ENCODE measurements around the gene PARN.
"Not testable (repeated sequence)": the region's sequence is repeated elsewhere in the genome, so short reads cannot be mapped to it uniquely, and the experiment has no call there.

The PARN gene

GRCh38 chr16:14629919-14630619, at the start of gene PARN:
PARN (minus strand) TSS chr16:14630260; CDS start chr16:14630125, 135 bp downstream.
- DNase-seq (ENCODE audit: low read depth in 1 of 2, low spot score in 1 of 2), result peak; percentile 95 to 97

DNA sequence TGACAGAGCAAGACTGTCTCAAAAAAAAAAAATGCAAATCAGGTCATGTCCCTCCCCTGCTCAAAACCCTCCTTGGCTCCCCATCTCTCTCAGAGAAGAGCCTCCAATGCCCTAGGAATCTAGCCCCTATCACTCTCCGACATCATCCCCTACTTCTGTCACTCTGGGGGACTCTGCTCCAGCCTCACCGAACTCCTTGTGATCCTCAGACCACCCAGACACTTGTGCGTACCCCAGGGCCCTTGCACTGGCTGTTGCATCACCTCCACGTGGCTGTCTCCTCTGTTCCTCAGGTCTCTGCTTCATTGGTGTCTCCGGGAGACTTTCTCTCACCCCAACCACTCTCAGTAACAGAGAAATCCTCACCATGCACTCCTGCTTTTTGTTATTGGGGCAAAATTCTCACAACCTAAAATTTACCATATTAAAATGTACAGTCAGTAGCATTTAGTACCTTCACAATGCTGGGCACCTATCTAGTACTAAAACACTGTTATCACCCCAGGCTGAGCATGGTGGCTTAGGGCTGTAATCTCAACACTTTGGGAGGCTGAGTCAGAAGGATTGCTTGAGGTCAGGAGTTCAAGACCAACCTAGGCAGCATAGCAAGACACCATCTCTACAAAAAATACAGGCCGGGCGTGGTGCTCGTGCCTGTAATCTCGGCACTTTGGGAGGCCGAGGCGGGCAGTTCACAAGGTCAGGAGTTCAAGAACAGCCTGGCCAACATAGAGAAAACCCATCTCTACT, 48.9 kb upstream of the PARN start:
- no peak for DNase-seq (ENCODE audit: low read depth in 1 of 2, low spot score in 1 of 2)

GRCh38 chr16:14677627-14678026, 47.6 kb upstream of the PARN start:
- DNase-seq (ENCODE audit: low read depth in 1 of 2, low spot score in 1 of 2), result no peak

DNA sequence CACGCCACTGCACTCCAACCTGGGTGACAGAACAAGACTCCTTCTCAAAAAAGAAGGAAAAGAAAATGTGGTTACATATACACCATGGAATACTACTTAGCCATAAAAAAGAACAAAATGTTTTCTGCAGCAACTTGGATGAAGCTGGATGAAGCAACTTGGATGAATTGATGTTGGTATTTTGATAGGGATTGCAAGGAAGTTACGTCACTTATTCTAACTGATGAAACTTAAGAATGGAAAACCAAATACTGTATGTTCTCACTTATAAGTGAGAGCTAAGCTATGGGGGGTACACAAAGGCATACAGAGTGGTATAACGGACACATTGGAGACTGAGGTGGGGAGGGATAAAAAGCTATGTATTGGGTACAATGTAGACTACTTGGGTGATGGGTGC, 46.6 kb upstream of the PARN start:
- DNase-seq (ENCODE audit: low read depth in 1 of 2, low spot score in 1 of 2), result no peak

GRCh38 chr16:14672403-14672971, 42.4 kb upstream of the PARN start:
- DNase-seq (ENCODE audit: low read depth in 1 of 2, low spot score in 1 of 2), result no peak

DNA sequence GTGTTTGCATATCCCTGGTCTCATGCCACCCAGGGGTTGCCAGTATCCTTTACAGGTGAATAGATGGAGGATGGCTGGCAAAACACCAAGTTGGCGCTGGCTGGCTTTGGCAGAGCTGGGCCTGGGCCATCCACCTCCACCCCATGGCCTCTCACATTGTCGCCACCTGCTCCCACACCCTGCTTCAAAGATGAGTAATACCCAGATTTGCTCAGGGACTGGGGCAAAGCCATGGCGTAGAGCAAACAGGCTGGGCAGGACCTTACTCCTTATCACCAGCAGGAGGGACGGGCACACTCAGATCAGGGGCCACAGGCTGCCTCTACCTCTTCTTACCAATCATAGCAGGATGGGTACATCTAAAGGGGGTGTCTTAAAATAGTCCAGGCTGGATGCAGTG, 39.7 kb upstream of the PARN start:
- no peak for DNase-seq (ENCODE audit: low read depth in 1 of 2, low spot score in 1 of 2)

GRCh38 chr16:14668556-14669223, 38.6 kb upstream of the PARN start:
- no peak for DNase-seq (ENCODE audit: low read depth in 1 of 2, low spot score in 1 of 2)

- DNase-seq (ENCODE audit: low read depth in 1 of 2, low spot score in 1 of 2), result no peak
These were observed 37.5 kb upstream of the PARN start for GRCh38 chr16:14667347-14668266.

- no peak for DNase-seq (ENCODE audit: low read depth in 1 of 2, low spot score in 1 of 2)
These were observed 28.0 kb upstream of the PARN start for GRCh38 chr16:14658063-14658462.

DNA sequence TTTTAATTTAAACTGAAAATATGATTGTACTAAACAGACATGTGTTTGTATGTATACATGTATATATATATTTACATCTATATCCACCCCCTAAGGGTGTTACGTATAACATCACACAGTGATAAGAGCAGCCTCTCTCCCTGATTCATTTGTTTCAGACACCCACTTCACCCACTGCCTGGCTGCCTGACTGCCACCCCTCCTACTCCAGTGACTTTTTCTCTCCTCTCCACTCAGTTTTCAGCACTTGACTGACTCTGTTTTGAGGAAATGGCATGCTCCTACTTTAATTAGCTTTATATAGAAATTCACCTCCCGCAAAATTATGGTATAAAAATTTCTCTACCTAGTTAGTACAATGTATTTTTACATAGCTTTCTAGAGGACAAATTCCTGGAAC, 22.7 kb upstream of the PARN start:
- DNase-seq (ENCODE audit: low read depth in 1 of 2, low spot score in 1 of 2), result no peak

DNA sequence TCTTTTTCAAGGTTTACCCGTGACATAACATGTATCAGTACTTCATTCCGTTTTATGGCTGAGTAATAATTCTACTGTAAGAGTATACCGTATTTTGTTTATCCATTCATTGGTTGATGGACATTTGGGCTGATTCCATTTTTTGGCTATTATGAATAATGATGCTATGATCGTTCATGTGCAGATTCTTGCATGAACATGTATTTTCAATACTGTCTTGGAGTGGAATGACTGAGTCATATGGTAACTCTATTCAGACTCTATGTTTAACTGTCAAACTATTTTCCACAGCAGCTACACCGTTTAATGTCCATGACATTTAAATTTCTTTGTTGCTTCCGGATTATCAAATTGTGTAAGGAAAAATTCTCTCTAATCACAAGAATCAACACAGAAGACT, 20.6 kb upstream of the PARN start:
- no peak for DNase-seq (ENCODE audit: low read depth in 1 of 2, low spot score in 1 of 2)

GRCh38 chr16:14649816-14650215, 19.8 kb upstream of the PARN start:
- DNase-seq (ENCODE audit: low read depth in 1 of 2, low spot score in 1 of 2), result no peak

DNA sequence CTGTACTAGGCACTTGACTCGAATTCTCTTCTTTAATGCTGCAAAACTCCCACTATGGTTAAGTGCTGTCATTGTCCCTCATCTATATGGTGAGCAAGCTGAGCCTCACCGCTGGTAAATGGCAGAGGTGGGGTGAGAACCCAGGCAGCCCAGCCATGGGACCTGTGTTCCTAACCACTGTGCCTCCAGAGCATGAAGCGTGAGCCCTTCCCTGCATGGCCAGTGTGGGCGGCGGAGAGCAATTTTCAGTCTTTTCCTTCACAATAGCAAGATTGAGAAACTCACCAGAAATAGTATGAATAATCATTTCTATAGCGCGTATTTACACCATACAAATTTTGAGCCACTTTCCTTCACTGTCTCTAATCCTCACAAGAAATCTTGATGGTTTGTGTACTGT, 11.9 kb upstream of the PARN start:
- DNase-seq (ENCODE audit: low read depth in 1 of 2, low spot score in 1 of 2), result no peak

DNA sequence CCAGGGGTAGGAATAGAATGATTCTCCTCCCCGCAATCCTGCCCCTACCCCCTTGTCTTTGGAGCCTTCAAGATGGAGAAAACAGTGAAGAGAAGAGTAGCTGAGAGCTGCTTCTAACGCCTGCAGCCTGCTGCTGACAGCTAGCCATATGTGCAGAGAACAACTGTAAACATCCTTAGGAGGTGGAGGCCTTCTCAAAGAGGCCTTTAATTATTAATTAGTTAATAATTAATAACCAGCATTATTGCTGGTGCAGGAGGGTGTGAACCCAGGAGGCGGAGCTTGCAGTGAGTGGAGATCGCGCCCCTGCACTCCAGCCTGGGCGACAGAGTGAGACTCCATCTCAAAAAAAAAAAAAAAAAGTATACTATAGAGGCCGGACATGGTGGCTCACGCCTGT, 11.1 kb upstream of the PARN start:
- no peak for DNase-seq (ENCODE audit: low read depth in 1 of 2, low spot score in 1 of 2)

DNA sequence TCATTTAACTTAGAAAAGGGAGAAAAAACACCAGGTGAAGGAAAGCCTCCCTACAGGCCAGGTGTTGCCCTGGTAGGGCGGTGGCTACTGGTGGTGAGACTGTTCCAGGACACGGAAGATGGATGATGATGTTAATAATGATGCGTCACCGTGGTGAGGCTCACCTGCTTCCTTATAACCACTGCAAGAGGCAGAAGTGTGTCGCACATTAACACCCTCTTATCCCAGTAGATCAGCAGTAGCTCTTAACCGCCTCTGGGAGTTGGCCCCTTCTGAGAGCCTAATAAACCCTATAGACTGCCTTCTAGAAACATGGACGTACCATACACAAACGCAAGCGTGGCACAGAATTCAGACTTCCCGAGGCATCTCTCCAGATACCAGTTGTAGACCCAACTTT, 10.5 kb upstream of the PARN start:
- no peak for DNase-seq (ENCODE audit: low read depth in 1 of 2, low spot score in 1 of 2)

- not testable (repeated sequence) for DNase-seq (ENCODE audit: low read depth in 1 of 2, low spot score in 1 of 2)
These were observed 6.8 kb upstream of the PARN start for GRCh38 chr16:14636951-14637240.

DNA sequence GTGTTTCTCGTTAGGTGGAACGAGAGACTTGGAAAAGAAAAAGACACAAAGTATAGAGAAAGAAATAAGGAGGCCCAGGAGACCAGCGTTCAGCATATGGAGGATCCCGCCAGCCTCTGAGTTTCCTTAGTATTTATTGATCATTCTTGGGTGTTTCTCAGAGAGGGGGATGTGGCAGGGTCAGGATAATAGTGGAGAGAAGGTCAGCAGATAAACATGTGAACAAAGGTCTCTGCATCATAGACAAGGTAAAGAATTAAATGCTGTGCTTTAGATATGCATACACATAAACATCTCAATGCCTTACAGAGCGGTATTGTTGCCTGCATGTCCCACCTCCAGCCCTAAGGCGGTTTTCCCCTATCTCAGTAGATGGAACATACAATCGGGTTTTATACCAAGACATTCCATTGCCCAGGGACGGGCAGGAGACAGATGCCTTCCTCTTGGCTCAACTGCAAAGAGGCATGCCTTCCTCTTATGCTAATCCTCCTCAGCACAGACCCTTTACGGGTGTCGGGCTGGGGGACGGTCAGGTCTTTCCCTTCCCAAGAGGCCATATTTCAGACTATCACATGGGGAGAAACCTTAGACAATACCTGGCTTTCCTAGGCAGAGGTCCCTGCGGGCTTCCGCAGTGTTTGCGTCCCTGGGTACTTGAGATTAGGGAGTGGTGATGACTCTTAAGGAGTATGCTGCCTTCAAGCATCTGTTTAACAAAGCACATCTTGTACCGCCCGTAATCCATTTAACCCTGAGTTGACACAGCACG, 6.3 kb upstream of the PARN start:
- DNase-seq (ENCODE audit: low read depth in 1 of 2, low spot score in 1 of 2), result not testable (repeated sequence)

DNA sequence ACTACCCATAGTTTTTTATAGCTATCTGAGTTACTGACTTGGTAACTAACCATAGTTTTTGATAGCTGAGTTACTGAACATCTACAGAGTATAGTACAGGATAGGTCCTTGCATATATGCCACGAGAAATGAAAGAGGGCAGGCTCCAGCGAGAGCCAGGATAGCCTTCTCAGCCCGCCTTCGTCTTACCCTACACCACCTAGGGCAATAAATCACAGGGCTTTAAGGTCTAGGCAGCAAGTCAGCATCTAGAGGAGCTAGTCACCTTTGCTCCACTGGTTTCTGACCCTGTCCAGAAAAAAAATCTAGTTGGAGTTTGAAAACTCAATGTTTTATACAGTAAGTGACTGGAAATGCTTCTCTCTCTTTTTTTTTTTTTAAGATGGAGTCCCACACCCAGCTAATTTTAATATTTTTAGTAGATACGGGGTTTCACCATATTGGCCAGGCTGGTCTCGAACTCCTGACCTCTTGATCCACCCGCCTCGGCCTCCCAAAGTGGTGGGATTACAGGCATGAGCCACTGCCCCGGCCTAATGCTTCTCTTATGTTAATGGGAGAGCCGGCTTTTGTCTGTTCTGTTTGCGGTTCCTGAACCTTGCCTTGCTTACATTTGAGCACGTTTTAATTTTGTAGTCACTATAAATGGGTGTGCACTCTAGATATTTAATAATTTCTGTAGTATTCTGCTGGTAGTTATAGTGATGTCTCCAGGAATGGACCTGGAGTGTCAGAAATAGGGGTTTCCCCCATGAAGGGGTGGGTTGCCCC, 5.5 kb upstream of the PARN start:
- DNase-seq (ENCODE audit: low read depth in 1 of 2, low spot score in 1 of 2), result no peak

DNA sequence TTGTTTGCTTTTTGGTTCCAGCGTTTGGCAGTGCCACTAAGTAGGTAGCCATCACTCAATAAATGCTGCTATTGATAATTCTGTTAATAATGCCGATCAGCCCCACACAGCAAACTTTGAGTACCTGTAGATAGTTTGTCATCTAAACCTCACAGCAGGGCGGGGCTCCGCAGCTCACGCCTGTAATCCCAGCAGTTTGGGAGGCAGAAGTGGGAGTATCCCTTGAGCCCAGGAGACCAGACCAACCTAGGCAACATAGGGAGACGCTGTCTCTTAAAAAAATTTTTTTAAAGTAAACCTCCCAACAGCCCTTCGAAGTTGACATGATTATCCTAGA, 4.3 kb upstream of the PARN start:
- no peak for DNase-seq (ENCODE audit: low read depth in 1 of 2, low spot score in 1 of 2)

Data from stimulated activated CD4-positive, alpha-beta T cell treated with anti-CD3 and anti-CD28 coated beads, Interleukin-15, amount 100 ng/mL, for 1 hour (primary cell).